GM12801 (cell line): ENCODE results near the gene GYG1.

Experiments
- CTCF ChIP-seq: IDR thresholded peaks from one replicate; pipeline ENCODE4 v1.5.1; 2011; ENCODE audit warnings: control low read depth; ENCODE audit not compliant: insufficient read length; ENCODE audit errors: extremely low read depth

The GYG1 gene

GRCh38 chr3:149001727-149002126 is 10.4 kb downstream of the GYG1 start:
- TF ChIP-seq CTCF, result no peak

- no peak for TF ChIP-seq CTCF
These were observed 12.4 kb downstream of the GYG1 start for GRCh38 chr3:149003653-149004305.

GRCh38 chr3:149004622-149005021 is 13.3 kb downstream of the GYG1 start:
- TF ChIP-seq CTCF, result no peak

- TF ChIP-seq CTCF, result no peak
These were observed 14.1 kb downstream of the GYG1 start for GRCh38 chr3:149005416-149005815.

GRCh38 chr3:149007567-149008257 is 16.4 kb downstream of the GYG1 start:
- no peak for TF ChIP-seq CTCF

GRCh38 chr3:149009732-149010131 is 18.4 kb downstream of the GYG1 start:
- no peak for TF ChIP-seq CTCF

GRCh38 chr3:149010504-149010951 is 19.2 kb downstream of the GYG1 start:
- TF ChIP-seq CTCF, result no peak
